ENCODE data around the gene UAP1L1. TPM values are rescaled to one million over a fixed set of nuclear protein-coding genes. Genes with fewer than 3 reads are reported as not detected.

UAP1L1 gene
- polyA plus RNA-seq, 2 of the 4 experiments (the other 2 are of a cell fraction), result 1.2 to 7.8 TPM

DNA sequence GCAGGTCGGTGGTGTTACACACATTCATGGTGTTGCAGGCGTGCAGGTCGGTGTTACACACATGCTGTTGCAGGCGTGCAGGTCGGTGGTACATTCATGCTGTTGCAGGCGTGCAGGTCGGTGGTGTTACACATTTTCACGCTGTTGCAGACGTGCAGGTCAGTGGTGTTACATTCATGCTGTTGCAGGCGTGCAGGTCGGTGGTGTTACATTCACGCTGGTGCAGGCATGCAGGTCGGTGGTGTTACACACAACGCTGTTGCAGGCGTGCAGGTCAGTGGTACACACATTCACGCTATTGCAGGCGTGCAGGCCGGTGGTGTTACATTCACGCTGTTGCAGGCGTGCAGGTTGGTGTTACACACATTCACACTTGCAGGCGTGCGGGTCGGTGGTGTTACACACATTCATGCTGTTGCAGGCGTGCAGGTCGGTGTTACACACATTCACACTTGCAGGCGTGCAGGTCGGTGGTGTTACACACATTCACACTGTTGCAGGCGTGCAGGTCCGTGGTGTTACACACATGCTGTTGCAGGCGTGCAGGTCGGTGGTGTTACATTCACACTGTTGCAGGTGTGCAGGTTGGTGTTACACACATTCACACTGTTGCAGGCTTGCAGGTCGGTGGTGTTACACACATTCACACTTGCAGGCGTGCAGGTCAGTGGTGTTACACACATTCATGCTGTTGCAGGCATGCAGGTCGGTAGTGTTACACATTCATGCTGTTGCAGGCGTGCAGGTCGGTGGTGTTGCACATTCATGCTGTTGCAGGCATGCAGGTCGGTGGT is 26.1 kb downstream of the UAP1L1 start:
- TF ChIP-seq, protein P1, sequence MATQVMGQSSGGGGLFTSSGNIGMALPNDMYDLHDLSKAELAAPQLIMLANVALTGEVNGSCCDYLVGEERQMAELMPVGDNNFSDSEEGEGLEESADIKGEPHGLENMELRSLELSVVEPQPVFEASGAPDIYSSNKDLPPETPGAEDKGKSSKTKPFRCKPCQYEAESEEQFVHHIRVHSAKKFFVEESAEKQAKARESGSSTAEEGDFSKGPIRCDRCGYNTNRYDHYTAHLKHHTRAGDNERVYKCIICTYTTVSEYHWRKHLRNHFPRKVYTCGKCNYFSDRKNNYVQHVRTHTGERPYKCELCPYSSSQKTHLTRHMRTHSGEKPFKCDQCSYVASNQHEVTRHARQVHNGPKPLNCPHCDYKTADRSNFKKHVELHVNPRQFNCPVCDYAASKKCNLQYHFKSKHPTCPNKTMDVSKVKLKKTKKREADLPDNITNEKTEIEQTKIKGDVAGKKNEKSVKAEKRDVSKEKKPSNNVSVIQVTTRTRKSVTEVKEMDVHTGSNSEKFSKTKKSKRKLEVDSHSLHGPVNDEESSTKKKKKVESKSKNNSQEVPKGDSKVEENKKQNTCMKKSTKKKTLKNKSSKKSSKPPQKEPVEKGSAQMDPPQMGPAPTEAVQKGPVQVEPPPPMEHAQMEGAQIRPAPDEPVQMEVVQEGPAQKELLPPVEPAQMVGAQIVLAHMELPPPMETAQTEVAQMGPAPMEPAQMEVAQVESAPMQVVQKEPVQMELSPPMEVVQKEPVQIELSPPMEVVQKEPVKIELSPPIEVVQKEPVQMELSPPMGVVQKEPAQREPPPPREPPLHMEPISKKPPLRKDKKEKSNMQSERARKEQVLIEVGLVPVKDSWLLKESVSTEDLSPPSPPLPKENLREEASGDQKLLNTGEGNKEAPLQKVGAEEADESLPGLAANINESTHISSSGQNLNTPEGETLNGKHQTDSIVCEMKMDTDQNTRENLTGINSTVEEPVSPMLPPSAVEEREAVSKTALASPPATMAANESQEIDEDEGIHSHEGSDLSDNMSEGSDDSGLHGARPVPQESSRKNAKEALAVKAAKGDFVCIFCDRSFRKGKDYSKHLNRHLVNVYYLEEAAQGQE (IDR thresholded peaks at IDR 0.05), result no peak
- TF ChIP-seq CHD4 (IDR thresholded peaks at IDR 0.05; ENCODE audit: borderline replicate concordance) (no peak), JUN (IDR thresholded peaks at IDR 0.05) (no peak), FOXS1 (CRISPR knock-in tag; IDR thresholded peaks at IDR 0.05) (no peak), RARB (CRISPR knock-in tag; IDR thresholded peaks at IDR 0.05) (no peak), SMC3 (IDR thresholded peaks at IDR 0.05) (no peak), SREBF2 (IDR thresholded peaks at IDR 0.05) (no peak), KDM5A (IDR thresholded peaks at IDR 0.05) (no peak), ESRRA (IDR thresholded peaks at IDR 0.05; ENCODE audit: borderline replicate concordance, low read length) (no peak), MAZ (IDR thresholded peaks at IDR 0.05; ENCODE audit: borderline replicate concordance, low read depth, low read length) (no peak), TP53 (CRISPR knock-in tag; IDR thresholded peaks at IDR 0.05) (no peak), CBX2 (IDR thresholded peaks at IDR 0.05; ENCODE audit: borderline replicate concordance, low read depth) (no peak), HOXB13 (CRISPR knock-in tag; IDR thresholded peaks at IDR 0.05; ENCODE audit: low read depth) (no peak), ZC3H11A (IDR thresholded peaks at IDR 0.05) (no peak), ZSCAN20 (CRISPR knock-in tag; IDR thresholded peaks at IDR 0.05) (no peak), RNF2 (IDR thresholded peaks at IDR 0.05; ENCODE audit: borderline replicate concordance, low read depth) (no peak)
- TF ChIP-seq, protein P2, sequence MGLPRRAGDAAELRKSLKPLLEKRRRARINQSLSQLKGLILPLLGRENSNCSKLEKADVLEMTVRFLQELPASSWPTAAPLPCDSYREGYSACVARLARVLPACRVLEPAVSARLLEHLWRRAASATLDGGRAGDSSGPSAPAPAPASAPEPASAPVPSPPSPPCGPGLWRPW (IDR thresholded peaks at IDR 0.05), result no peak
- TF ChIP-seq, protein P3, sequence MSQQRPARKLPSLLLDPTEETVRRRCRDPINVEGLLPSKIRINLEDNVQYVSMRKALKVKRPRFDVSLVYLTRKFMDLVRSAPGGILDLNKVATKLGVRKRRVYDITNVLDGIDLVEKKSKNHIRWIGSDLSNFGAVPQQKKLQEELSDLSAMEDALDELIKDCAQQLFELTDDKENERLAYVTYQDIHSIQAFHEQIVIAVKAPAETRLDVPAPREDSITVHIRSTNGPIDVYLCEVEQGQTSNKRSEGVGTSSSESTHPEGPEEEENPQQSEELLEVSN (IDR thresholded peaks at IDR 0.05; ENCODE audit: borderline replicate concordance, low read depth), result no peak
- TF ChIP-seq, protein P4, sequence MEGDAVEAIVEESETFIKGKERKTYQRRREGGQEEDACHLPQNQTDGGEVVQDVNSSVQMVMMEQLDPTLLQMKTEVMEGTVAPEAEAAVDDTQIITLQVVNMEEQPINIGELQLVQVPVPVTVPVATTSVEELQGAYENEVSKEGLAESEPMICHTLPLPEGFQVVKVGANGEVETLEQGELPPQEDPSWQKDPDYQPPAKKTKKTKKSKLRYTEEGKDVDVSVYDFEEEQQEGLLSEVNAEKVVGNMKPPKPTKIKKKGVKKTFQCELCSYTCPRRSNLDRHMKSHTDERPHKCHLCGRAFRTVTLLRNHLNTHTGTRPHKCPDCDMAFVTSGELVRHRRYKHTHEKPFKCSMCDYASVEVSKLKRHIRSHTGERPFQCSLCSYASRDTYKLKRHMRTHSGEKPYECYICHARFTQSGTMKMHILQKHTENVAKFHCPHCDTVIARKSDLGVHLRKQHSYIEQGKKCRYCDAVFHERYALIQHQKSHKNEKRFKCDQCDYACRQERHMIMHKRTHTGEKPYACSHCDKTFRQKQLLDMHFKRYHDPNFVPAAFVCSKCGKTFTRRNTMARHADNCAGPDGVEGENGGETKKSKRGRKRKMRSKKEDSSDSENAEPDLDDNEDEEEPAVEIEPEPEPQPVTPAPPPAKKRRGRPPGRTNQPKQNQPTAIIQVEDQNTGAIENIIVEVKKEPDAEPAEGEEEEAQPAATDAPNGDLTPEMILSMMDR (IDR thresholded peaks at IDR 0.05), result no peak
- TF ChIP-seq, protein P5, sequence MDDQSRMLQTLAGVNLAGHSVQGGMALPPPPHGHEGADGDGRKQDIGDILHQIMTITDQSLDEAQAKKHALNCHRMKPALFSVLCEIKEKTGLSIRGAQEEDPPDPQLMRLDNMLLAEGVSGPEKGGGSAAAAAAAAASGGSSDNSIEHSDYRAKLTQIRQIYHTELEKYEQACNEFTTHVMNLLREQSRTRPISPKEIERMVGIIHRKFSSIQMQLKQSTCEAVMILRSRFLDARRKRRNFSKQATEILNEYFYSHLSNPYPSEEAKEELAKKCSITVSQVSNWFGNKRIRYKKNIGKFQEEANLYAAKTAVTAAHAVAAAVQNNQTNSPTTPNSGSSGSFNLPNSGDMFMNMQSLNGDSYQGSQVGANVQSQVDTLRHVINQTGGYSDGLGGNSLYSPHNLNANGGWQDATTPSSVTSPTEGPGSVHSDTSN (IDR thresholded peaks at IDR 0.05), result no peak
- Histone ChIP-seq H3K4me1 (no peaks in the 10 kb centered on the region), H3K9me3 (peaks cover 7% of the 10 kb centered on the region), H3K4me2 (no peak overlapping the region), H3K27ac (no peak overlapping the region), H3K4me3 (no peak overlapping the region)
- FAIRE-seq (no peak), DNase-seq (ENCODE audit: low read depth in 1 of 2, low spot score in 1 of 2) (no peak), ATAC-seq (no peak)
- WGBS (ENCODE audit: missing lambda C conversion rate), result 91% methylated on average over 37 of the region's 37 CpGs
- CTCF ChIA-PET, result interaction anchor here (0.6 to 2.5 kb wide), 2 partner anchors 36 to 187 kb away, joined by 4 to 11 read pairs; no protein-coding TSS in a partner anchor
- POLR2A ChIA-PET, result interaction anchor here (0.7 to 1.6 kb wide), 2 partner anchors 17 to 68 kb away, joined by 4 read pairs; partner anchors contain the start of gene MAN1B1

Measured in A549 (cell line).